Calu3 (cell line): ENCODE results near the gene TNFRSF8. TPM values are rescaled to one million over a fixed set of nuclear protein-coding genes. Genes with fewer than 3 reads are reported as not detected.

Experiments used
- BruUV-seq: library from RNA; stranded (reverse); fragments of 400-500 nt; replicated peaks from 2 replicates; lab custom pipeline; 2021; lab: Mats Ljungman, UMichigan
- CTCF ChIA-PET: fragments of 300-600 bp; sonication (Branson Sonifier 250); formaldehyde crosslinking; loops from one replicate; lab custom pipeline; 2022; ENCODE audit warnings: antibody characterized with exemption; lab: Charles Lee
- DNase-seq: peaks from one replicate; pipeline ENCODE4 v3.0.0; 2022
- H3K27ac Mint-ChIP-seq: one replicate; pipeline ENCODE4 v1.8.0; 2022; ENCODE audit warnings: mixed read lengths; ENCODE audit not compliant: unreplicated experiment
- H3K27me3 Mint-ChIP-seq: one replicate; pipeline ENCODE4 v1.8.0; 2022; ENCODE audit warnings: mixed read lengths; ENCODE audit not compliant: unreplicated experiment
- H3K36me3 Mint-ChIP-seq: one replicate; pipeline ENCODE4 v1.8.0; 2022; ENCODE audit warnings: mild to moderate bottlenecking, moderate library complexity, mixed read lengths; ENCODE audit not compliant: insufficient read depth, unreplicated experiment
- H3K4me1 Mint-ChIP-seq: one replicate; pipeline ENCODE4 v1.8.0; 2022; ENCODE audit warnings: mild to moderate bottlenecking, low read depth, mixed read lengths; ENCODE audit not compliant: unreplicated experiment
- H3K4me3 Mint-ChIP-seq: one replicate; pipeline ENCODE4 v1.8.0; 2022; ENCODE audit warnings: mild to moderate bottlenecking, low read depth, moderate library complexity, mixed read lengths; ENCODE audit not compliant: unreplicated experiment
- H3K9me3 Mint-ChIP-seq: one replicate; pipeline ENCODE4 v1.8.0; 2022; ENCODE audit warnings: low read depth, mixed read lengths; ENCODE audit not compliant: unreplicated experiment
- intact Hi-C: fragments of 100-400 bp; cut with micrococcal nuclease; formaldehyde crosslinking; loops from one replicate; pipeline ENCODE4 v1.10.0; 2022; ENCODE audit not compliant: unreplicated experiment
- total RNA-seq: library from RNA; stranded (reverse); gene quantifications from 2 replicates; pipeline ENCODE4 v1.2.3, GENCODE V29; 2022
- TF ChIP-seq, protein P1 (sequence below): fragments of 200-600 bp; IDR thresholded peaks from one replicate; pipeline ENCODE4 v1.8.0; 2022; ENCODE audit warnings: antibody characterized with exemption; ENCODE audit not compliant: unreplicated experiment

Gene TNFRSF8
- total RNA-seq, 1 experiment from 2014 or later = not detected

DNA sequence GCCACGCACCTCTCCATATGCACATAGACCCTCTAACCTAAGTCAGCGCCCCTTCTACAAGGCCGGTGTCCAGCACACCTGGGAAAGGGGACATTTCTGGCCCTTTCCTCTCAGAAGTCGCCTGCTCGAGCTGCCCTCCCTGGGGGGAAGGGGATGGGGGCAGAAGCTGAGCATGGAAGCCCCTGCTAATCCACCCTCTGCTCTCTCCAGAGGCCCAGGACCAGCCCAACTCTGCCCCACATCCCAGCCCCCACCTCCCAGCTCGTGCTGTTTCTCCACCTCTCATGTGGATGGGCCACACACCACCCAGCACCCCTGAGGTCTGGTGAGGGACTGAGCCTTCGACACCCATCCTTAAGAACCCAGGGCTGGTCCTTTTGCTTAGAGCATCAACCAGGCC lies 118.5 kb downstream of the TNFRSF8 start:
- BruUV-seq = no TSS peak
- Mint-ChIP-seq H3K9me3 (no peaks in the 10 kb centered on the region), H3K4me3 (no peak overlapping the region), H3K4me1 (peaks cover 21% of the 10 kb centered on the region), H3K27ac (no peak overlapping the region), H3K27me3 (peaks cover 13% of the 10 kb centered on the region), H3K36me3 (no peaks in the 10 kb centered on the region)
- TF ChIP-seq, protein P1, sequence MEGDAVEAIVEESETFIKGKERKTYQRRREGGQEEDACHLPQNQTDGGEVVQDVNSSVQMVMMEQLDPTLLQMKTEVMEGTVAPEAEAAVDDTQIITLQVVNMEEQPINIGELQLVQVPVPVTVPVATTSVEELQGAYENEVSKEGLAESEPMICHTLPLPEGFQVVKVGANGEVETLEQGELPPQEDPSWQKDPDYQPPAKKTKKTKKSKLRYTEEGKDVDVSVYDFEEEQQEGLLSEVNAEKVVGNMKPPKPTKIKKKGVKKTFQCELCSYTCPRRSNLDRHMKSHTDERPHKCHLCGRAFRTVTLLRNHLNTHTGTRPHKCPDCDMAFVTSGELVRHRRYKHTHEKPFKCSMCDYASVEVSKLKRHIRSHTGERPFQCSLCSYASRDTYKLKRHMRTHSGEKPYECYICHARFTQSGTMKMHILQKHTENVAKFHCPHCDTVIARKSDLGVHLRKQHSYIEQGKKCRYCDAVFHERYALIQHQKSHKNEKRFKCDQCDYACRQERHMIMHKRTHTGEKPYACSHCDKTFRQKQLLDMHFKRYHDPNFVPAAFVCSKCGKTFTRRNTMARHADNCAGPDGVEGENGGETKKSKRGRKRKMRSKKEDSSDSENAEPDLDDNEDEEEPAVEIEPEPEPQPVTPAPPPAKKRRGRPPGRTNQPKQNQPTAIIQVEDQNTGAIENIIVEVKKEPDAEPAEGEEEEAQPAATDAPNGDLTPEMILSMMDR = no peak
- intact Hi-C loops = no loop called here
- no peak for DNase-seq
- CTCF ChIA-PET = interaction anchor here (0.6 kb wide), 1 partner anchor 585 kb away, joined by 3 read pairs; no protein-coding TSS in a partner anchor

DNA sequence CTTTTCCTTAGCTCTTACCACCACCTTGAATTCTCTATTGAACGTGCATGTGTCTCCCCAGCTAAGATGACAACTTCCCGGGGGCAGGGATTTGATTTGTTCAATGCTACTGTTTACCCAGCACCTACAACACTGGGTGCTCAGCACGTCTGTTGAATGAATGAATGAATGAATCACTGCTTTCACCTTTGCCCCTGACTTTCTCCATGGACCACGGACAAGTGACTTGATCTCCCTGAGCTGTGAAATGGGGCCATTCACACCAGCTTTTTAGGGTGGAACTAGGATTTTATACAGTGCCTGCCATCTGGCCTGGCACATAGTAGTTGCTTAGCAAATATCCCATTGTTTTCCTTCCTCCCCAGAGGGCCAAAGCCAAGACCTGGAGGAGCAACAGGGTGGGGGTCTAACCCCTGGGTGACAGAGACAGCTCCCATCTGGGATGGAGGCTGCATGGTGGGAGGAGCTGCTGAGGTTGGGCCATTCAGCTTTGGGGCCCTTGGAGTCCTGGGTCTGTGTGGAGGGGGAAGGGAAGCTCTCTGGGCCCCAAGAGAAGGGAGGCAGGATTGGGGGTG lies 119.4 kb downstream of the TNFRSF8 start:
- TF ChIP-seq, protein P1 = no peak
- BruUV-seq = no TSS peak
- DNase-seq = no peak
- CTCF ChIA-PET = no interaction called here
- Mint-ChIP-seq H3K36me3 (no peaks in the 10 kb centered on the region), H3K27ac (no peak overlapping the region), H3K4me1 (peaks cover 21% of the 10 kb centered on the region), H3K9me3 (no peaks in the 10 kb centered on the region), H3K27me3 (peaks cover 13% of the 10 kb centered on the region), H3K4me3 (no peak overlapping the region)
- intact Hi-C loops = no loop called here

DNA sequence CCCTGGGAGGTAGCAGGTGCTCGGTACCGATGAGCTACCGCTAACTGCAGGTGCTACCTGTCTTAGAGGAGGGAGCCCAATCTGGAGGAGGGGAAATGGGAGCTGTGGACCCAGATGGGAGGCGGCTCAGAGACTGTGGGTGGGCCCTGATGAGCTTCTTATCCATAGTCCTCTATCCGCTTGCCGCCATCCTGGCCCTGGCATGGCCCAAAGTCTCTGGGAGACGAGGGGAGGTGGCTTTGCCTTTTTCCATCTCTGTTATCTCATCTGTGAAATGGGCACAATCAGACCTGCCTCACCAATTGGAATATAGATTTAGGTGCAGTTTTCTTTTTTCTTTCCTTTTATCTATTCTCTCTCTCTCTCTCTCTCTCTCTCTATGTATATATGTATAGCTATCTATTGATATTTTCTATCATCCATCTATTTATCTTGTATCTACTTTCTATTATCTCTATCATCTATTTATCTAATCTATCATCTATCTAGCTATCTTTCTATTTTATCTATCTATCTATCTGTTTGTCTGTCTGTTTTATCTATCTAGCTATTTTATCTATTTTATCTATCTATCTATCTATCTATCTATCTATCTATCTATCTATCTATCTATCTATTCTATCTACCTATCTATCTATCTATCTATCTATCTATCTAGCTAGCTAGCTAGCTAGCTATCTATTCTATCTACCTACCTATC lies 120.1 kb downstream of the TNFRSF8 start:
- H3K27ac Mint-ChIP-seq = no peak overlapping the region
- no TSS peak for BruUV-seq
- CTCF ChIA-PET = no interaction called here

DNA sequence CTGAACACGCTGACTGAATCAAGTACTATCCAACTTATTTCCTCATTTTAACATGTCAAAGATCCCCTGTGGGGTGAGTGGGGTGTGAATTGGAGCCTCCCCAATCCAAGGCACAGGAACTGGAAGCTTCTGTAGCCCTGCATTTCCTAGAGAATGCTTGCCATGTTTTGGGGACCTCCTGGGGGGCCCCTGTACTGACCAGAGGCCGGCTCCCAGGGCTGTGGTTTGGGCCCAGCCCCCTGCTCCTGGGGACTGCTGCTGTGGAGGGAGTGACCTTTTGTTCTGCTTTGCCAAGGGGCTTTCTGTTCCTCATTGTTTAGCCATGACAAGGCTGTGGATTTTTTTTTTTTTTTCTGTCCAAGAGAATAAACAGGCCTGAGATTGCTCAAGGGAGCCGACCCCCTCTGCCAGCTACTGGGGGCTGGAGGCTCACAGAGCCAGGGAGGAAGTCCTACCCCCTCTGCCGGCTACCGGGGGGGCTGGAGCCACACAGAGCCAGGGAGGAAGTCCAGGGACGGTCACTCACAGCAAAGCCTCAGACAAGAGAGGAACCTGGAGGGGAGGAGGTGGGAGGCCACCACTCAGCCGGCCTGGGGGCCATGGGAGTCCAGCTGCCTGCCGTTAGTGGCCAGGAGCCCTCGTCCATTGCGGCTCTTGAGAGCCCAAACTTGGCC lies 121.0 kb downstream of the TNFRSF8 start:
- intact Hi-C loops = no loop called here

More for the DNA sequence above, 120.1 kb downstream of the TNFRSF8 start:
- H3K36me3 Mint-ChIP-seq = no peaks in the 10 kb centered on the region
- H3K4me3 Mint-ChIP-seq = no peak overlapping the region
- peaks cover 9% of the 10 kb centered on the region for H3K27me3 Mint-ChIP-seq
- TF ChIP-seq, protein P1 = no peak
- no peak for DNase-seq
- intact Hi-C loops = no loop called here
- peaks cover 22% of the 10 kb centered on the region for H3K4me1 Mint-ChIP-seq
- no peaks in the 10 kb centered on the region for H3K9me3 Mint-ChIP-seq

More for the DNA sequence above, 121.0 kb downstream of the TNFRSF8 start:
- TF ChIP-seq, protein P1 = no peak
- Mint-ChIP-seq H3K27me3 (peaks cover 3% of the 10 kb centered on the region), H3K4me3 (no peak overlapping the region), H3K36me3 (no peaks in the 10 kb centered on the region), H3K9me3 (no peaks in the 10 kb centered on the region), H3K27ac (no peak overlapping the region), H3K4me1 (peaks cover 17% of the 10 kb centered on the region)
- BruUV-seq = no TSS peak
- DNase-seq = peak; percentile 21
- CTCF ChIA-PET = interaction anchor here (1.2 kb wide), 1 partner anchor 60 kb away, joined by 6 read pairs; no protein-coding TSS in a partner anchor
